Spleen (tissue), 11 donors: ENCODE data around the gene ZNF646. TPM values are rescaled to one million over a fixed set of nuclear protein-coding genes. Genes with fewer than 3 reads are reported as not detected.

Experiments
- DNase-seq: peaks from one replicate; pipeline ENCODE4 v3.0.0-alpha.2; 2020
- H3K27ac ChIP-seq, 8 donors: fragments of 200-600 bp; sonication (generic) in 7 of 8; 1 replicate in 4 of 8; 2 replicates in 4 of 8; pipeline versions ENCODE4 v1.5.0 to v1.8.0; 2016 to 2021; ENCODE audit warnings: inconsistent platforms in 4 of 8, mild to moderate bottlenecking in 4 of 8, moderate library complexity in 1 of 8
- H3K27me3 ChIP-seq, 7 donors: fragments of 200-600 bp; sonication (generic) in 6 of 7; replicated peaks in 1 of 7; 1 replicate in 4 of 7; 2 replicates in 3 of 7; pipeline versions ENCODE4 v1.5.0 to v1.8.0; 2016 to 2021; ENCODE audit warnings: inconsistent platforms in 3 of 7, mild to moderate bottlenecking in 1 of 7
- H3K36me3 ChIP-seq, 6 donors: fragments of 200-600 bp; sonication (generic) in 5 of 6; 1 replicate in 4 of 6; 2 replicates in 2 of 6; pipeline versions ENCODE4 v1.5.0 to v1.8.0; 2016 to 2021; ENCODE audit warnings: inconsistent platforms in 2 of 6
- H3K4me1 ChIP-seq, 6 donors: fragments of 200-600 bp; sonication (generic) in 5 of 6; 1 replicate in 3 of 6; 2 replicates in 3 of 6; pipeline versions ENCODE4 v1.5.0 to v1.8.0; 2016 to 2021; ENCODE audit warnings: inconsistent platforms in 3 of 6
- H3K4me3 ChIP-seq, 8 donors: fragments of 200-600 bp; sonication (generic) in 7 of 8; 1 replicate in 4 of 8; 2 replicates in 4 of 8; pipeline versions ENCODE4 v1.5.0 to v1.8.0; 2016 to 2021; ENCODE audit warnings: inconsistent platforms in 4 of 8, mild to moderate bottlenecking in 4 of 8, moderate library complexity in 2 of 8
- H3K9me3 ChIP-seq, 8 donors: fragments of 200-600 bp; sonication (generic) in 7 of 8; 1 replicate in 4 of 8; 2 replicates in 4 of 8; pipeline versions ENCODE4 v1.5.0 to v1.8.0; 2016 to 2021; ENCODE audit warnings: inconsistent platforms in 4 of 8
- CTCF ChIP-seq, 11 experiments: fragments of 200-600 bp in 7 of 11; fragments of 450-650 bp in 4 of 11; sonication (generic) in 4 of 11; IDR thresholded peaks in 8 of 11; conservative IDR thresholded peaks in 3 of 11; 1 replicate in 7 of 11; 2 replicates in 4 of 11; pipeline versions ENCODE4 v1.4.0 to v1.8.0; 2016 to 2021; ENCODE audit warnings: antibody characterized with exemption in 11 of 11, inconsistent platforms in 4 of 11, mild to moderate bottlenecking in 1 of 11
- POLR2A ChIP-seq, 3 donors: fragments of 450-650 bp; IDR thresholded peaks; one replicate each; pipeline ENCODE4 v1.5.1; 2017; ENCODE audit warnings: antibody characterized with exemption in 3 of 3, mild to moderate bottlenecking in 1 of 3
- POLR2AphosphoS5 ChIP-seq, 3 donors: sonication (generic); formaldehyde crosslinking; IDR thresholded peaks; one replicate each; pipeline ENCODE4 v1.5.1; 2017; ENCODE audit warnings: antibody characterized with exemption in 3 of 3
- WGBS, 5 donors: extraction: QIAGEN DNeasy Blood & Tissue Kit in 3 of 5; methylation state at CpG; one replicate each; pipeline versions ENCODE4 v1.1.5 to v1.1.7; 2013 to 2018; 5-methylcytosine and 5-hydroxymethylcytosine counted together
- intact Hi-C: fragments of 100-400 bp; cut with DNase I; formaldehyde crosslinking; loops from one replicate; pipeline ENCODE4 v1.15.0; 2023; ENCODE audit warnings: low total_unique reads
- polyA plus RNA-seq, 3 donors: library from polyadenylated mRNA; stranded (reverse); fragments of 200-250 nt; gene quantifications; one replicate each; pipeline ENCODE4 v1.2.1, GENCODE V29; 2013
- total RNA-seq, 7 donors: library from RNA; depleted of rRNA in 3 of 7; stranded (reverse); fragments of >200 nt in 3 of 7; fragmentation: NEBNext Ultra II Directional in 4 of 7; extraction: Animal tissue kit (Norgen Biotek cat#: 25700) in 4 of 7; gene quantifications; one replicate each; pipeline versions ENCODE4 v1.1.0 to v1.2.1, GENCODE V29; 2016 to 2021
- donor health status: healthy with polysubstance abuse.
- donor health status: DM: no; HTN: no; CAD: no; lungs with moderate emphysema.
- donor health status: DM: no; HTN: no; CAD: no.
- donor health status: Bipolar disorder and iron deficiency.
- donor health status: healthy.
- donor health status: DM: no; HTN: no; CAD: no.
- donor health status: DM: yes; HTN: yes; CAD: no.

The ZNF646 gene
- total and polyA plus RNA-seq, 10 donors: 3.2 to 28.4 (median 24.4) TPM

- Histone ChIP-seq H3K9me3 (no peaks in the 10 kb centered on the region), H3K4me1 (peaks cover 11 to 72% (median 48%) of the 10 kb centered on the region in 6 donors), H3K36me3 (peaks cover 0 to 44% (median 37%) of the 10 kb centered on the region in 6 donors), H3K4me3 (peak overlapping the region in 3 of 8 donors; percentile 82 to 97 (median 88)), H3K27me3 (no peaks in the 10 kb centered on the region), H3K27ac (peak overlapping the region in 3 of 8 donors; percentile 87 to 96 (median 95))
- DNase-seq: no peak
- 91 to 95% (median 94%) methylated on average over 10 to 12 of the region's 12 CpGs for WGBS, 5 donors
- no peak for TF ChIP-seq POLR2AphosphoS5 (IDR thresholded peaks at IDR 0.05)
- no peak for TF ChIP-seq POLR2A (IDR thresholded peaks at IDR 0.05)
- TF ChIP-seq CTCF (IDR thresholded peaks at IDR 0.05 in 8 of 11, conservative IDR thresholded peaks at IDR 0.05 in 3 of 11): no peak
- intact Hi-C loops: no loop called here
These were observed 35.4 kb downstream of the ZNF646 start for GRCh38 chr16:31109622-31110021.

- WGBS, 5 donors: 85 to 93% (median 90%) methylated on average over 21 to 26 of the region's 26 CpGs
- peaks cover 11 to 77% (median 47%) of the 10 kb centered on the region in 6 donors for H3K4me1 ChIP-seq
- DNase-seq: no peak
These were observed 36.1 kb downstream of the ZNF646 start for GRCh38 chr16:31110106-31111034.

GRCh38 chr16:31111881-31112466 is 37.8 kb downstream of the ZNF646 start:
- Histone ChIP-seq H3K36me3 (peaks cover 0 to 44% (median 37%) of the 10 kb centered on the region in 6 donors), H3K4me3 (no peak overlapping the region), H3K9me3 (no peaks in the 10 kb centered on the region), H3K27ac (peak overlapping the region in 5 of 8 donors; percentile 47 to 99 (median 79)), H3K4me1 (peaks cover 12 to 81% (median 47%) of the 10 kb centered on the region in 6 donors), H3K27me3 (no peaks in the 10 kb centered on the region)
- TF ChIP-seq POLR2AphosphoS5 (IDR thresholded peaks at IDR 0.05) (peak in 1 of 3 donors; percentile 53), POLR2A (IDR thresholded peaks at IDR 0.05) (no peak)
- 82 to 98% (median 95%) methylated on average over 9 to 23 of the region's 23 CpGs for WGBS, 5 donors
- no peak for DNase-seq
- intact Hi-C loops: no loop called here

More at GRCh38 chr16:31110106-31111034, 36.1 kb downstream of the ZNF646 start:
- H3K27me3 ChIP-seq: no peaks in the 10 kb centered on the region
- TF ChIP-seq CTCF (IDR thresholded peaks at IDR 0.05 in 8 of 11, conservative IDR thresholded peaks at IDR 0.05 in 3 of 11) (no peak), POLR2AphosphoS5 (IDR thresholded peaks at IDR 0.05) (no peak), POLR2A (IDR thresholded peaks at IDR 0.05) (no peak)
- H3K9me3 ChIP-seq: no peaks in the 10 kb centered on the region
- peak overlapping the region in 2 of 8 donors; percentile 95 to 96 for H3K27ac ChIP-seq
- no peak overlapping the region for H3K4me3 ChIP-seq
- intact Hi-C loops: no loop called here
- H3K36me3 ChIP-seq: peaks cover 0 to 44% (median 37%) of the 10 kb centered on the region in 6 donors

GRCh38 chr16:31112711-31113110 is 38.5 kb downstream of the ZNF646 start:
- DNase-seq: no peak
- intact Hi-C loops: no loop called here
- peaks cover 13 to 77% (median 42%) of the 10 kb centered on the region in 6 donors for H3K4me1 ChIP-seq
- peaks cover 0 to 44% (median 37%) of the 10 kb centered on the region in 6 donors for H3K36me3 ChIP-seq
- peak overlapping the region in 7 of 8 donors; percentile 47 to 99 (median 76) for H3K27ac ChIP-seq
- H3K9me3 ChIP-seq: no peaks in the 10 kb centered on the region
- WGBS, 5 donors: 65 to 86% (median 73%) methylated on average over 2 of the region's 2 CpGs
- H3K4me3 ChIP-seq: peak overlapping the region in 1 of 8 donors; percentile 22
- no peak for TF ChIP-seq POLR2A (IDR thresholded peaks at IDR 0.05)
- TF ChIP-seq CTCF (IDR thresholded peaks at IDR 0.05 in 8 of 11, conservative IDR thresholded peaks at IDR 0.05 in 3 of 11): no peak
- TF ChIP-seq POLR2AphosphoS5 (IDR thresholded peaks at IDR 0.05): no peak
- no peaks in the 10 kb centered on the region for H3K27me3 ChIP-seq
